Fibroblast of skin of right biceps (primary cell): Measurements from ENCODE around the gene MADCAM1.

Source experiments
- DNase-seq: peaks from one replicate; pipeline ENCODE4 v3.0.0-alpha.2; 2013

Gene MADCAM1

DNA sequence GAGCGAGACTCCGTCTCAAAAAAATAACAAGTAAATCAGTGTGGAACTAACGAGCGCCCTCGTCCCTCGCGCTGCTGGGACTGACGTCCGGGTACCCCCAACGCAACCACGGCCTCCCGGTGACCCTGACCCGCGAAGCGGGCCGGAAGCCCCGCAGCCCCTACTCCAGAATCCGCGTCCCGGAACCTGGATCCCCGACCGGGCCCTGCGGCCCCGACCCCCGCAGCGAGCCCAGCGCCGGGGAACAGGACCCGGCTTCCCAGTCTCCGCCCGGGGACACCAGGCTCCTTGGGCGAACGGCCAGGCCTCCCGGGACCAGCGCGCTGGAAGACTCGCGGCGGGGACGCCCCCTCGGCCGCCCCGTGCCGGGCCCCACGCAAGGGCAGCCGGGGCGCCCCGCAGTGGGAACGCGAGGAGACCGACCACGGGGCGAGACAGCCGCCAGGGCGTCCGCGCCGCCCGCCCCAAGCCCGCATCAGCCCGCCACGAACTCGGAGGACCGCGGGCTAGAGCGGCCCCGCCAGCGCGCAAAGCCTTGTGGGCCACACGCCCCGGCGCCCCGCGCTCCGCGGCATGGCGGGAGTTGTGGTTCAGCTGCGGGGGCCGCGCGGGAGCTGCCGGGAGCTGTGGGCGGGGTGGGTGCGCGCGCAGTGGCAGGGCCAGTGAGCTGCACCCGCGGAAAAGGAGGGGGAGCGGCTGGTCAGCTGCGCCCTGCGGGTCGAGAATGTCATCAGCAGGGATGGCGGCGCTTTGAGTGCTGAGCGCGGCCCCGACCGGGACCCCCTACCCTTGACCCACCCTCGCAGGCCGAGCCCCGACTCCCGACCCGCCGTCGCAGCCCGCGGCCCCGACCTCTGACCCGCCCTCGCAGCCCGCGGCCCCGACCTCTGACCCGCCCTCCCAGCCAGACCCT is 7.5 kb upstream of the MADCAM1 start:
- peak; percentile 95 for DNase-seq

DNA sequence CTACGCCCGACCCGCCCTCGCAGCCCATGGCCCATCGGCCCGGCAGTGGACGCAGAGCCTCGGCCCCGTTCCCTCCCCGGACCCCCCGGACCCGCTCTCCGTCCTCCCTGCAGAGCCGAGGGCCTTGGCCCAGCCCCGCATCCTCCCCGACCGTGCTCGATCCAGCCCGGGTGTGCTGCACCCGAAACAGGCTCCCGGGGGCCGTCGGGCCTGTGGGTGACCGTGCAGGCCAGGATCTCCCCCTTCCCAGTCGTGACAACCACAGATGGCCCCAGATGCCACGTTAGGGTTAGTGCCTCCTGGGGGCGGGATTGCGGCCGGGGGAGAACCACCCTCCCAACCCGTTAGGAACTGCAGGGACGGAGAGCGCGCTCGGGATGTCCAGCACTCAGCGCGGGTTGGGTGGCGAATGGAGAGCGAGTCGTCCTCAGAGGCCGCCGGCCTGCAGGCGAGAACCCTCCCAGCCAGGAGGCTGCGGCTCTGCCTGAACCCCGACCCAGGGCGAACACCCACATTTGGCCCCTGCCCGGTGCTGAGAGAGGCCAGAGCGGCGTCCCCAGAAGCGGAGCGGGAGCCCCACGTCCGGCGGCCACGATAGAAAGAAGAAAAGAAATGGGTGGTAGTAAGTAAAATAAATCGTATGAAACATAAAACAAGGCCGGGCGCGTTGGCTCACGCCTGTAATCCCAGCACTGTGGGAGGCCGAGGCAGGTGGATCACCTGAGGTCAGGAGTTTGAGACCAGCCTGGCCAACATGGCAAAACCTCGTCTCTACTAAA is 6.7 kb upstream of the MADCAM1 start:
- peak; percentile 31 for DNase-seq

DNA sequence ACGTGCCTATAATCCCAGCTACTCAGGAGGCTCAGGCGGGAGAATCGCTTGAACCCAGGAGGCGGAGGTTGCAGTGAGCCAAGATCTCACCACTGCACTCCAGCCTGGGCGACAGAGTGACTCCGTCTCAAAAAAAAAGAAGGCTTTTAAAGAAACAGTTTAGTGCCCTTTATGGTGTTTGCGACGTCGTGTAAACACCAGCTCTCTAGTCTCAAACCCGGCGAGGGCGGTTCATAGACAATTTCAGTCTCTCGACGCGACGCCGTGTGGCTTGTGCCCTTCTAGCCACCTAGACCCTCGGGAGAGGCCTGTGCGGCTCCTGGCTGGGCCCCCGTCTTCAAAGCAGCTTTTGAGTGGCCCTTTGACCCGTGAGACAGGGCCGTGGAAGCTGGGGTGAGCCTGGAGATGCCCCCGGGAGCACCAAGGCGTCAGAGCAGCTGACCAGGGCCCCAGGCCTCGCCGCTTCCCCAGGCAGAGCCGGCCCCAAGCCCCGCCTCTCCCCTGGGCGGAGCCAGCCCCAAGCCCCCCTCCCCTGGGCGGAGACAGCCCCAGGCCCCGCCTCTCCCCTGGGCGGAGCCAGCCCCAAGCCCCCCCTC is 5.0 kb upstream of the MADCAM1 start:
- DNase-seq, result no peak

DNA sequence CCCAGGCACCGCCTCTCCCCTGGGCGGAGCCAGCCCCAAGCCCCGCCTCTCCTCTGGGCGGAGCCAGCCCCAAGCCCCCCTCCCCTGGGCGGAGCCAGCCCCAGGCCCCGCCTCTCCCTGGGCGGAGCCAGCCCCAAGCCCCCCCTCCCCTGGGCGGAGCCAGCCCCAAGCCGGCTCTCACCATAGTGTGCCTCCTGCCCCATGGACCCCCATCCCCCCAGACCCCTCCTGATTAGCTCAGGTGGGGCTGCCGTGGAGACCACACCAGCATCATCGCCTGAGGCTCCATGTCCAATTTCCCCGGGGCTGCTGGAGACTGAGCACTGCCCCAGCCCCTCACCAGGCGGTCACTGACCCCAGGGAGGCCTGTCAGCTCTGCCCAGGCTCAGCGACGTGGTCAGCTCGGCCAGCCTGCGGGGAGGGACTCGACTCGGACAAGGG is 4.2 kb upstream of the MADCAM1 start:
- no peak for DNase-seq

DNA sequence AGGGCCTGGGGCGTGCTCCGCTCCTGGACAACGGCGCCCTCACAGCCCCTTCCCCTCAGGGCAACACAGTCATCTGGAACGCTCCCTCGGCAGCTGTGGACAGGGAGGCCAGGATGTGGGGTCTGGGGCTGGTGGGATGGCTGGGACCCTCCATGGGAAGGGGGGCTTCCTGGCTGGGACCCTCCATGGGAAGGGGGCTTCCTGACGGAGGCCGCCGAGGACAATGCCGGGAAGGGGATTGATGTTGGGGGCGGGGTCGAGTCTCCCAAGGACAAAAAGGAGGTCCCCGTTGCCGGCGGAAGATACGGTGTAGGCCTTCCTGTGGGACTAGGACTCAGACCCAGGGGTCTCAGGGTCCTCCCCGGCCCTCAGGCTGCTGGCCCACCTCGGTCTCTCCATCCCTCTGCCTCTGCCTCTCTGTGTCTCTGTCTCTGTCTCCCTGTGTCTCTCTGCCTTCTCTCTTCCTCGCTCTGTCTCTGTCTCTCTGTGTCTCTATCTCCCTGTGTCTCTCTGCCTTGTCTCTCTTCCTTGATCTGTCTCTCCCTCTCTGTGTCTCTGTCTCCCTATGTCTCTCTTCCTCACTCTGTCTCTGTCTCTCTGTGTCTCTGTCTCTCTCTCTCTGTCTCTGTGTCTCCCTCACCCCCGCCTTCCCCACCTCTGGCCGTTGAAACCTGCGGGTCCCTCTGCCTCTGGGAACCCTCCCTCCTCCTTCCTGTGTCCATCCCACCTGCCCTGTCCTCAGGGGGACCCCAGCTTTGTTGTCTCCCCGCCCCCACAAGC is 2.7 kb upstream of the MADCAM1 start:
- no peak for DNase-seq

DNA sequence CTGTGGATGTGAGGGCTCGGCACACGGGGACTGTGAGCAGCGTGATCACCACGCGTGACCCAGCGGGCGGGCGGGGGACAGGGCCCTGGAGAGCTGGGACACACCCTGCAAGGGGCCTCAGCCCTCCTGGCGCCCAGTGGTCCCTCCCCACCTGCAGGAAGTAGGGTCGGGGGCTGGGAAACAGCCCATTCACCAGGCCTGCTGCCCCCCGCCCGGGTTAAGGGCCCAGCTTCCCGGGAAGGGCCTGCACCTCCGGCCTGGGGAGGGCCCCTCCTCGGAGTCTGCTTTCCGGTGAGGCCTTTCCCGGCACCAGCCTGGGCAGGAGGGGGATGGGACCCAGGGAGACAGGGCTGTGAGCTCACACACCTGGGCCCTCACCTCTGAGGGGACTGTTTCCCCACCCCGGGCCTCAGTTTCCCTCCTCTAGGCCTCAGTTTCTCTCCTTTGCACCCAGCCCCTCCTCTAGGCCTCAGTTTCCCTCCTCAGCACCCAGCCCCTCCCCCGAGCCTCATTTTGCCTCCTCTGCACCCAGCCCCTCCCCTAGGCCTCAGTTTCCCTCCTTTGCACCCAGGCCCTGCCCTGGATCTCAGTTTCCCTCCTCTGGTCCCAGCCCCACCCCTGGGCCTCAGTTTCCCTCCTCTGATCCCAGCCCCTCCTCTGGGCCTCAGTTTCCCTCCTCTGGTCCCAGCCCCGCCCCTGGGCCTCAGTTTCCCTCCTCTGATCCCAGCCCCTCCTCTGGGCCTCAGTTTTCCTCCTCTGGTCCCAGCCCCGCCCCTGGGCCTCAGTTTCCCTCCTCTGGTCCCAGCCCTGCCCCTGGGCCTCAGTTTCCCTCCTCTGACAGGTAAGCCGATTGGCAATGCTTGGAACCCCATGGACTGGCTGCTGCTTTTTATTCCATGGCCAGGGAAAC is 1.9 kb upstream of the MADCAM1 start:
- no peak for DNase-seq

DNA sequence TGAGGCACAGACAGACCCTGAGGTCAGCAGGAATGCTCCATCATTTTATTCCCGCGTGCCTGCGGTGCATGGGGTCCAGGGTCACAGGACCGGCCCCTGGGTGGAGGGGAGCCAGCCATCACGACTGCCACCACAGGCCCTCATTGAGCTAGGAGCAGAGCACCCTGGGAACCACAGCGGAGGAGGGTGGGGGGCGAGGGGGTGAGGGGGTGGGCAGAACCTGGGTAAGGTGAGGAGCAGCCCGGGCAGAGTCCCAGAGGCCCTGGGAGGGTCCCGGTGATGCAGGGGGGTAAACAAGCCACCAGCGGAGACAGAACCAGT is 1.2 kb upstream of the MADCAM1 start:
- DNase-seq, result no peak

DNA sequence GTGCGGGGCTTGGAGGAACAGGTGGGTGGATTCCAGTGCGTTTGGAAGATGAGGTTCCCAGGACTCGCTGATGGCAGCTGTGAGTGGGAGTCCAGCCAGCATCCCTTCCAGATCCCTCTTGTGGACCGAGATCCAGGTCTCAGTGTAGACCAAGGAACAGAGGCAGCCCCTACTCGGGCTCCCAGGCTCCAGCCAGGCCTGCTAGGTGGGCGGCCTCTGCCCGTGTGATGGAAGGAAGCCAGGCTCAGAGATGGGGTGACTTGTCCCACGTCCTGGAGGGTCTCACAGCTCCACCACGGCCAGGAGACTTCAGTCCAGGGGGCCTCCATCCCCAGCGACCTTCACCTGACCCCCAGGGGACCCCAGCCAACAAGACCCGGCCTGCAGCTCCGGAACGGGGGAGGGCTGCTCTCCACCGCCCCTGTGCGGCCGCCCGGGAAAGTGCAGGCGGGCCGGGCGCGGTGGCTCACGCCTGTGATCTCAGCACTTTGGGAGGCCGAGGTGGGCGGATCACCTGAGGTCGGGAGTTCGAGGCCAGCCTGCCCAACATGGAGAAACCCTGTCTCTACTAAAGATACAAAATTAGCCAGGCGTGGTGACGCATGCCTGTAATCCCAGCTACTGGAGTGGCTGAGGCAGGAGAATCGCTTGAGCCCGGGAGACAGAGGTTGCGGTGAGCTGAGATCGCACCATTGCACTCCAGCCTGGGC is 729 bp upstream of the MADCAM1 start:
- DNase-seq, result peak; percentile 53

DNA sequence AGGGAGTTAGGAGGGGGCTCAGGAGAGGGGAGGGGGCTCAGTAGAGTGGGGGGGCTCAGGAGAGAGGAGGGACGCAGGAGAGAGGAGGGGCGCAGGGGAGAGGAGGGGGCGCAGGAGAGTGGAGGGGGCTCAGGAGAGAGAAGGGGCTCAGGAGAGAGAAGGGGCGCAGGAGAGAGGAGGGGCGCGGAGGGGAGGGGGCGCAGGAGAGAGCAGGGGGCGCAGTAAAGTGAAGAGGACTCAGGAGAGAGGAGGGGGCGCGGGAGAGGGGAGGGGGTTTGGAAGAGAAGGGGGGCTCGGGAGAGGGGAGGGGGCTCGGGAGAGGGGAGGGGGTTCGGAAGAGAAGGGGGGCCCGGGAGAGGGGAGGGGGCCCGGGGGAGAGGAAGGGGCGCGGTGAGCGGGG is 700 bp downstream of the MADCAM1 start:
- no peak for DNase-seq

DNA sequence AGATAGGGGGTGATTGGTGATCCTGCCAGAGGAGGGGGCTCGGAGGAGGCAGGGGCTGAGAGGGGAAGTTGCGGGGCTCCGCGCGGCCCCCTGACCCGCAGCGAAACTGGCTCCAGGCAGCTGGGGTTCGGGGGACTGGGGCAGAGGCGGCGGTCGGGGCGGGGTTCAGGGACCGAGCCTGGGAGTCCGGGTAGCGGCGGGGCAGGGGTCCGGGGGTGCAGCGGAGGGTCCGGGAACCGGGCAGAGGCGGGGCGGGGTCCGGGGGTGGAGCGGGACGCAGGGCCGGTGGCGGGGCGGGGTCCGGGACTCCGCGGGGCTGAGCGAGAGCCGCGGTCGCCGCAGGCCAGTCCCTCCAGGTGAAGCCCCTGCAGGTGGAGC is 1.2 kb downstream of the MADCAM1 start:
- DNase-seq, result no peak

DNA sequence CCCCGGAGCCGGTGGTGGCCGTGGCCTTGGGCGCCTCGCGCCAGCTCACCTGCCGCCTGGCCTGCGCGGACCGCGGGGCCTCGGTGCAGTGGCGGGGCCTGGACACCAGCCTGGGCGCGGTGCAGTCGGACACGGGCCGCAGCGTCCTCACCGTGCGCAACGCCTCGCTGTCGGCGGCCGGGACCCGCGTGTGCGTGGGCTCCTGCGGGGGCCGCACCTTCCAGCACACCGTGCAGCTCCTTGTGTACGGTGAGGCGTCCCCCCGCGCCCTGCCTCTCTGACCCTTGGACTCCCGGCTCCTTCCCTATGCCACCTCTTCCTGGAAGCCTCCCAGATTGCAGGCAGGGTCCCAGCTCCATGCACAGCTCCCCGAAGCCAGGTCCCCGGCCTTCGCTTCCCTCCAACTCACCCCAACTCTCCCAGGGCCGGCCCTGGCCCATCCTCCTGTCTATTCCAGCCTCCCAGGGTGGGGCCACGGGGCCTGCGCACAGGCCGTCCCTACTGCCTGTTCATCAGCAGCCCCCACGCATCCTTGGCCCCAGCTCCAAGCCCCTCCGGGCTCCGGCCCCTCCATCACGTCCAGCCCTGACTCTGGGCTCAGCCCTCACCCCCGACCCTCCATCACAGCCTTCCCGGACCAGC is 1.7 kb downstream of the MADCAM1 start:
- no peak for DNase-seq

DNA sequence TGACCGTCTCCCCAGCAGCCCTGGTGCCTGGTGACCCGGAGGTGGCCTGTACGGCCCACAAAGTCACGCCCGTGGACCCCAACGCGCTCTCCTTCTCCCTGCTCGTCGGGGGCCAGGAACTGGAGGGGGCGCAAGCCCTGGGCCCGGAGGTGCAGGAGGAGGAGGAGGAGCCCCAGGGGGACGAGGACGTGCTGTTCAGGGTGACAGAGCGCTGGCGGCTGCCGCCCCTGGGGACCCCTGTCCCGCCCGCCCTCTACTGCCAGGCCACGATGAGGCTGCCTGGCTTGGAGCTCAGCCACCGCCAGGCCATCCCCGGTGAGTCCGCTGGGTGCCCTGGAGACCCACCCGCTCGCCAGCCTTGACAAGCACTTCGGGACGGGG is 2.2 kb downstream of the MADCAM1 start:
- DNase-seq, result no peak

DNA sequence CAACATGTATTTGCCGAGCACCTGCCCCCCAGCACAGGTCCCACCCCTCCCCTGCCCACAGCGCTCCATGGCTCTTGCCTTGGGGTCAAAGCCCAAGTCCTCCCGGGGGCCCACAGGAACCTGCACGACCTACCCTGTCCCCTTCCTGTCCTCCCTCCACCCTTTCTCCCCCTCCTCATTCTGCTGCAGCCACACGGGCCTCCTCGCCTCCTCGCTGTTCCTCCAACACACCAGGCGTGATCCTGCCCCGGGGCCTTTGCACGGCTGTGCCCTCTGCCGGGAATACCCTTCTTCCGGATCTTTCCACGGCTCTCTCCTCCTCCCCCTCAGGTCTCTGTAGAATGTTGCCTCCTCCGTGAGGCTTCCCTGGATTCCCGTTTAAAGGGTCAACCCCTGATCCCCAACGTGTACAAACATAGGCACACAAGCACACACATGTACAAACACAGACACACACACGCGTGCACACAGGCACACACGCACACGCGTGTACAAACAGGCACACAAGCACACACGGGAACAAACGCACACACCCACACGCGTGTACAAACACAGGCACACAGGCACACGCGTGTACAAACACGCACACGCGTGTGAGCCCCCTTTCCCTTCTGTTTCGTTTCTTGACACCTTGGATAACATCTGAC is 2.8 kb downstream of the MADCAM1 start:
- no peak for DNase-seq

DNA sequence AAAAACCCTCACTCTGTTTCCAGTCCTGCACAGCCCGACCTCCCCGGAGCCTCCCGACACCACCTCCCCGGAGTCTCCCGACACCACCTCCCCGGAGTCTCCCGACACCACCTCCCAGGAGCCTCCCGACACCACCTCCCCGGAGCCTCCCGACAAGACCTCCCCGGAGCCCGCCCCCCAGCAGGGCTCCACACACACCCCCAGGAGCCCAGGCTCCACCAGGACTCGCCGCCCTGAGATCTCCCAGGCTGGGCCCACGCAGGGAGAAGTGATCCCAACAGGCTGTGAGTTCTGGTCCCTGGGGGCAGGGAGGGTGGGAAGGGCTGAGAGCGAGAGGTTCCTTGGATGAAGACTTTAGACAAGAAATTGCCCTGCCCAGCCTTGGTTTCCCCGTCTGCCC is 5.4 kb downstream of the MADCAM1 start:
- no peak for DNase-seq

DNA sequence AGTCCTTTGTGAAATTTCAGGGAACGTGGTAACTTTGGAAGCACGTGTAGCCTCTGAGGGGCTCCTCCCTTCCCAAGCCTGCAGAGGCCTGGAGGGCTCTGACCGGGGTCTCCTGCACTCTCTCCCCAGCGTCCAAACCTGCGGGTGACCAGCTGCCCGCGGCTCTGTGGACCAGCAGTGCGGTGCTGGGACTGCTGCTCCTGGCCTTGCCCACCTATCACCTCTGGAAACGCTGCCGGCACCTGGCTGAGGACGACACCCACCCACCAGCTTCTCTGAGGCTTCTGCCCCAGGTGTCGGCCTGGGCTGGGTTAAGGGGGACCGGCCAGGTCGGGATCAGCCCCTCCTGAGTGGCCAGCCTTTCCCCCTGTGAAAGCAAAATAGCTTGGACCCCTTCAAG is 8.3 kb downstream of the MADCAM1 start:
- DNase-seq, result no peak

DNA sequence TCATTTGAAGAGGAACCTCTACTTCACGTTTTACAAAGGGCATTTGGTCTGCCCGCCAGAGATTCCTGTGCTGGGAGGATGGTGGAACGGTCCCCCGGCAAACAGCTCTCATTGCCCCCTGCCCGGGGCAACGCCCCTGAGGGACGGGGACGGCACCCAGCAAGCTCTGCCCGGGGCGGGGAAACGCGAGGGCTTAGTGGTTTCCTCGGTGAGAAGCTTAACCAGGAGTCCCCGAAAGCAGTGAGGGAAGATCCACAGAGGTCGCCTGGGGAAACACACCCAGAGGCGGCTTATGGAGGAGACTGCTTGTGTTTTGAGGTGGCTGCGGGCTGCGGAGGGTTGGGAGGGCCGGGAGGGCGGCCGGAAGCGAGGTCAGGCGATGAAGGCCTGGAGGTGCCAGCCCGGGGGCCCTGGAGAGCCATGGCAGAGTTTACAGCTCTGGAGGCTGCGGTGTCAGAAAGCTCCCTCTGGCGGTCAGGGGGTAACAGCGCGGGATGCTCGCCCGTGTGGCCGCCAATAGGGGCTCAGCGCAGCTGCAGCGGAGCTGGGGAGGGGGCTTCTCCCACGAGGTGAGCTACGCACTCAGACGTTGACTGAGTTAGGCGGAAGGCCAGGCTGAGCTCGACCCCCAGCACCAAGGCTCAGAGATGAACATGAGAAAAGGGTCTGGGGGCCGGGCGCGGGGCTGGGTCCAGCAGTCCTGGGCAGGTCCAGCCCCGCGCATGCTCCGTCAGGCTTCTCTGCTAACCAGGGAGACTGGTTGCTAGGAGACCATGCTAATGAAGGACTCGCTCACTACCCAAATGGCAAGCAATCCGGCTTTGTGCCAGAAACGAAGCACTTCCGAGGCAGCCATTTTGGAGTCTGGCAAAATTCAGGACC is 10.4 kb downstream of the MADCAM1 start:
- DNase-seq, result peak; percentile 100

DNA sequence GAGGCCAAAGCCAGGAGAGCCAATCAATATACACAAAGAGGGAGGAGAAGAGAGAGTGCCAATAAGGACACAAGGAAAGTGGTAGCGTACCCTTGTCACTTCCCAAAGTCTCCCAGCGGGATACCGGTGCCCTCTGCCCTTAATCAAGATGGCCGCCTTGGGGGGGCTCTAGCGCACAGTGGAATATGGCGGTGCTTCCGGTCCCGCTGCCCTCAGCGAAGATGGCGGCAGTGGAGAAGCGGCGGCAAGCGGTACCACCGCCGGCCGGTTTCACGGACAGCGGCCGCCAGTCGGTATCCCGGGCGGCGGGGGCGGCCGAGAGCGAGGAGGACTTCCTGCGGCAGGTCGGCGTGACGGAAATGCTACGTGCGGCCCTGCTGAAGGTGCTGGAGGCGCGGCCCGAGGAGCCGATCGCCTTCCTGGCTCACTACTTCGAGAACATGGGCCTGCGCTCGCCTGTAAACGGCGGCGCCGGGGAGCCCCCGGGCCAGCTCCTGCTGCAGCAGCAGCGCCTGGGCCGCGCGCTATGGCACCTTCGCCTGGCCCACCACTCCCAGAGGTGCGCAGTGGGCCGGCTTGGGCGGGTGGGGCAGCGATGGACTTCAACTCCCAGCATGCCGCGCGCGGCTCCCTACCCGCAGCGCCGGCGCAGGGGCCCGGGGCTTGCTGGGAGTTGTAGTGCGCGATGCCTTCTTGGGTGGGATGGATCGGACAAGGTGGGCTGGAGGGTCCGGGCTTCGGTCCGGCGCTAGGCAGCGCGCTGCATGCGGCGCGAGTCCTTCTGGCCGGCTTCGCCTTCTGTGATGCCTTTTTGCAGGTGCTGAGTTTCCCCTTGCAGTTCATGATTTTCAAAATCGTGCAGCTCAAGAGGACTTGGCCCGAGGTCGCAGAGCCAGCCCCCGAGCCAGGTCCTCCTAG is 11.3 kb downstream of the MADCAM1 start, which contains the start of gene TPGS1:
Gene TPGS1, plus strand, starts transcription at position 212 of the 918 bp plus-strand sequence. Its CDS starts 10 bp downstream, at position 222.
- DNase-seq, result peak; percentile 78
